Liver (tissue), 9 donors: Measurements from ENCODE around the gene UPK3B. TPM values are rescaled to one million over a fixed set of nuclear protein-coding genes. Genes with fewer than 3 reads are reported as not detected.
"Not testable (repeated sequence)": the region's sequence is repeated elsewhere in the genome, so short reads cannot be mapped to it uniquely, and the experiment has no call there.

Source experiments
- DNase-seq: peaks from one replicate; pipeline ENCODE4 v3.0.0-alpha.2; 2017; ENCODE audit warnings: low spot score
- H3K27ac ChIP-seq, 2 donors: one replicate each; pipeline ENCODE4 v1.7.0; 2013; ENCODE audit warnings: inconsistent platforms in 2 of 2, low read length in 2 of 2, control low read depth in 1 of 2, low read depth in 1 of 2, mild to moderate bottlenecking in 1 of 2
- H3K27me3 ChIP-seq, 4 donors: one replicate each; pipeline versions ENCODE4 v1.6.1 to v1.7.0; 2013; ENCODE audit warnings: low read length in 3 of 4, inconsistent platforms in 1 of 4, mild to moderate bottlenecking in 1 of 4, moderate library complexity in 1 of 4; ENCODE audit not compliant: control insufficient read depth in 4 of 4, insufficient read depth in 4 of 4
- H3K36me3 ChIP-seq, 4 donors: one replicate each; pipeline versions ENCODE4 v1.6.1 to v1.7.0; 2013; ENCODE audit warnings: low read length in 3 of 4, mild to moderate bottlenecking in 3 of 4, low read depth in 1 of 4, moderate library complexity in 1 of 4; ENCODE audit not compliant: control insufficient read depth in 4 of 4, insufficient read depth in 3 of 4
- H3K4me1 ChIP-seq, 4 donors: one replicate each; pipeline versions ENCODE4 v1.6.1 to v1.7.0; 2013; ENCODE audit warnings: low read length in 3 of 4, mild to moderate bottlenecking in 3 of 4, moderate library complexity in 1 of 4; ENCODE audit not compliant: control insufficient read depth in 4 of 4, insufficient read depth in 4 of 4
- H3K4me3 ChIP-seq, 3 donors: one replicate each; pipeline versions ENCODE4 v1.6.1 to v1.7.0; 2013; ENCODE audit warnings: low read length in 3 of 3, control low read depth in 1 of 3, low read depth in 1 of 3, mild to moderate bottlenecking in 1 of 3
- H3K9ac ChIP-seq, 2 donors: one replicate each; pipeline ENCODE4 v1.7.0; 2013; ENCODE audit warnings: low read length in 2 of 2, mild to moderate bottlenecking in 2 of 2, moderate library complexity in 2 of 2, control low read depth in 1 of 2, low read depth in 1 of 2
- H3K9me3 ChIP-seq, 4 donors: one replicate each; pipeline versions ENCODE4 v1.6.1 to v1.7.0; 2013; ENCODE audit warnings: low read length in 3 of 4; ENCODE audit not compliant: control insufficient read depth in 4 of 4
- ATF3 ChIP-seq: IDR thresholded peaks from 2 replicates; pipeline ENCODE4 v1.6.1; 2016; ENCODE audit warnings: antibody characterized with exemption
- CTCF ChIP-seq: fragments of 150-350 bp; IDR thresholded peaks from 2 replicates; pipeline ENCODE4 v1.5.1; 2017; ENCODE audit warnings: improper control_type of control experiment, low read depth, low read length; ENCODE audit not compliant: missing input control
- EGR1 ChIP-seq, 2 donors: IDR thresholded peaks; 2 replicates each; pipeline ENCODE4 v1.6.1; 2016 to 2018; ENCODE audit warnings: antibody characterized with exemption in 2 of 2, low read depth in 2 of 2
- FOXA1 ChIP-seq: IDR thresholded peaks from 2 replicates; pipeline ENCODE4 v1.6.1; 2016; ENCODE audit warnings: antibody characterized with exemption
- FOXA2 ChIP-seq: IDR thresholded peaks from 2 replicates; pipeline ENCODE4 v1.6.1; 2016; ENCODE audit warnings: antibody characterized with exemption
- GABPA ChIP-seq, 2 donors: IDR thresholded peaks in 1 of 2; conservative IDR thresholded peaks in 1 of 2; 2 replicates each; pipeline ENCODE4 v1.6.1; 2016; ENCODE audit warnings: antibody characterized with exemption in 2 of 2, mild to moderate bottlenecking in 1 of 2, moderate library complexity in 1 of 2
- HNF4A ChIP-seq, 2 donors: conservative IDR thresholded peaks; 2 replicates each; pipeline ENCODE4 v1.6.1; 2016; ENCODE audit warnings: antibody characterized with exemption in 2 of 2, mild to moderate bottlenecking in 2 of 2
- HNF4G ChIP-seq: IDR thresholded peaks from 2 replicates; pipeline ENCODE4 v1.6.1; 2016; ENCODE audit warnings: antibody characterized with exemption
- JUND ChIP-seq, 2 donors: IDR thresholded peaks; 2 replicates each; pipeline ENCODE4 v1.6.1; 2016; ENCODE audit warnings: antibody characterized with exemption in 2 of 2
- MAX ChIP-seq: IDR thresholded peaks from 2 replicates; pipeline ENCODE4 v1.6.1; 2016; ENCODE audit warnings: antibody characterized with exemption
- NR2F2 ChIP-seq: IDR thresholded peaks from 2 replicates; pipeline ENCODE4 v1.6.1; 2016; ENCODE audit warnings: antibody characterized with exemption
- RAD21 ChIP-seq, 2 donors: IDR thresholded peaks; 2 replicates each; pipeline ENCODE4 v1.6.1; 2016; ENCODE audit warnings: antibody characterized with exemption in 2 of 2, mild to moderate bottlenecking in 2 of 2
- REST ChIP-seq: IDR thresholded peaks from 2 replicates; pipeline ENCODE4 v1.6.1; 2016; ENCODE audit warnings: antibody characterized with exemption, mild to moderate bottlenecking
- RXRA ChIP-seq, 2 donors: IDR thresholded peaks; 2 replicates each; pipeline ENCODE4 v1.6.1; 2017 to 2018; ENCODE audit warnings: antibody characterized with exemption in 2 of 2, mild to moderate bottlenecking in 1 of 2
- SP1 ChIP-seq: IDR thresholded peaks from 2 replicates; pipeline ENCODE4 v1.6.1; 2018; ENCODE audit warnings: antibody characterized with exemption, mild to moderate bottlenecking
- TAF1 ChIP-seq: conservative IDR thresholded peaks from 2 replicates; pipeline ENCODE4 v1.6.1; 2016; ENCODE audit warnings: antibody characterized with exemption, mild to moderate bottlenecking
- YY1 ChIP-seq: IDR thresholded peaks from 2 replicates; pipeline ENCODE4 v1.6.1; 2016; ENCODE audit warnings: antibody characterized with exemption, mild to moderate bottlenecking
- whole genome bisulfite sequencing: extraction: QIAGEN DNeasy Blood & Tissue Kit; methylation state at CpG from one replicate; pipeline ENCODE4 v1.1.7; 2013; 5-methylcytosine and 5-hydroxymethylcytosine counted together
- polyA plus RNA-seq, 2 donors: library from polyadenylated mRNA; stranded (reverse) in 1 of 2; unstranded in 1 of 2; fragments of 200-250 nt in 1 of 2; fragments of >200 nt in 1 of 2; fragmentation: Nextera tagmentation in 1 of 2; extraction: Ambion mirVana in 1 of 2; gene quantifications; one replicate each; pipeline versions ENCODE4 v1.2.1 to v1.2.3, GENCODE V29; 2013 to 2015
- total RNA-seq, 2 donors: library from RNA; depleted of rRNA; stranded (reverse); fragments of >200 nt; gene quantifications; one replicate each; pipeline ENCODE4 v1.2.3, GENCODE V29; 2014
- TF ChIP-seq, protein P1 (sequence below): IDR thresholded peaks from 2 replicates; pipeline ENCODE4 v1.6.1; 2016; ENCODE audit warnings: antibody characterized with exemption
- donor health status: healthy.
- donor health status: healthy.
- donor health status: healthy.
- donor health status: healthy.
- donor health status: healthy.

UPK3B gene
- total and polyA plus RNA-seq, 4 donors = 0.08 to 0.42 (median 0.35) TPM

GRCh38 chr7:76503244-76503643 lies 7.1 kb upstream of the UPK3B start:
- 95% methylated on average over 12 of the region's 12 CpGs for WGBS
- not testable (repeated sequence) for H3K27me3 ChIP-seq, H3K9ac ChIP-seq, H3K4me3 ChIP-seq, H3K9me3 ChIP-seq, H3K4me1 ChIP-seq, H3K27ac ChIP-seq, DNase-seq
- H3K36me3 ChIP-seq = peaks cover 3 to 17% (median 7%) of the 10 kb centered on the region in 4 donors

- H3K36me3 ChIP-seq = peaks cover 3 to 17% (median 7%) of the 10 kb centered on the region in 4 donors
- not testable (repeated sequence) for H3K4me3 ChIP-seq, DNase-seq, H3K4me1 ChIP-seq, H3K9ac ChIP-seq, H3K27ac ChIP-seq, H3K9me3 ChIP-seq, H3K27me3 ChIP-seq
- 91% methylated on average over 23 of the region's 33 CpGs for WGBS
Measured at GRCh38 chr7:76504351-76505167, 5.8 kb upstream of the UPK3B start.

DNA sequence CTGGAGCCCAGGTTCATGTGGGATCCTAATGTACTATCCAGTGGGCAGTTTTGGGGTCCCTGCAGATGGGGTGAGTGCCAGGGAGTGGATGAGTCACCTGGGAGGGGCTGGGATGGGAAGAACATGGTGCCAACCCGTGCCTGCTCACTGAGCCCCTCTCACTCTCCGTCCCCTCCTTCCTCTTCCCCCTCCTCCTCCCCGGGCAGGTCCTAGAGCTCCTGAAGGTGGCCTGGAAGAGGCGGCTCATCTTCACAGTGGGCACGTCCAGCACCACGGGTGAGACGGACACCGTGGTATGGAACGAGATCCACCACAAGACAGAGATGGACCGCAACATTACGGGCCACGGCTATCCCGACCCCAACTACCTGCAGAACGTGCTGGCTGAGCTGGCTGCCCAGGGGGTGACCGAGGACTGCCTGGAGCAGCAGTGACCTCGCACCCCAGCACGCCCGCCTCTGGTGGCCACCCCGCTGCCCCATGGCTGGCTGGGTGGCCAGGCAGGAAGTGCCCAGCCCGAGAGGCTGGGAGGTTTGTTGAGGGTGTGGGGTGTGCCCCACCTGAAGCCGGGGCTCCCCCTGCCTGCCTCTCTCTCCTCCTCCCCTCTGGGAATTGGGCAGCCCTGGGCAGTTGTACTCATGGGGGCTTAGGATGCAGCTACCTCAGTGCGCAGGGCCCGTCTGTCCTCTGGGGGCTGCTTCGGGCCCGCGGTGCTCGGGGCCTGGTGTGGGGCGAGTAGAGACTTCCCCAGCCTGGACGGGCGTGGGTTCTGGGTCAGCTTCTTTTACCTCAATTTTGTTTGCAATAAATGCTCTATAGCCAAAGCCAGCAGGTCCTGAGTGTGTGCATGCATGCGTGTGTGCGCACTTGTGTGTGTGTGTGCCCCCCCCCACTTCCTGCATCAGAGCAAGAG lies 4.9 kb upstream of the UPK3B start:
- no peak overlapping the region for H3K27ac ChIP-seq
- H3K9me3 ChIP-seq = no peaks in the 10 kb centered on the region
- H3K36me3 ChIP-seq = peaks cover 3 to 17% (median 7%) of the 10 kb centered on the region in 4 donors
- TF ChIP-seq FOXA2 = no peak
- no peak for TF ChIP-seq ATF3
- no peak for TF ChIP-seq MAX
- no peak for TF ChIP-seq HNF4A (conservative IDR thresholded peaks at IDR 0.05)
- no peak for TF ChIP-seq EGR1 (IDR thresholded peaks at IDR 0.05; ENCODE audit: low read depth in 2 of 2)
- TF ChIP-seq GABPA (IDR thresholded peaks at IDR 0.05 in 1 of 2, conservative IDR thresholded peaks at IDR 0.05 in 1 of 2) = no peak
- no peak for TF ChIP-seq JUND (IDR thresholded peaks at IDR 0.05)
- TF ChIP-seq RAD21 (IDR thresholded peaks at IDR 0.05) = no peak
- TF ChIP-seq RXRA (IDR thresholded peaks at IDR 0.05) = no peak
- TF ChIP-seq REST = no peak
- TF ChIP-seq YY1 = no peak
- TF ChIP-seq HNF4G = no peak
- TF ChIP-seq, protein P1, sequence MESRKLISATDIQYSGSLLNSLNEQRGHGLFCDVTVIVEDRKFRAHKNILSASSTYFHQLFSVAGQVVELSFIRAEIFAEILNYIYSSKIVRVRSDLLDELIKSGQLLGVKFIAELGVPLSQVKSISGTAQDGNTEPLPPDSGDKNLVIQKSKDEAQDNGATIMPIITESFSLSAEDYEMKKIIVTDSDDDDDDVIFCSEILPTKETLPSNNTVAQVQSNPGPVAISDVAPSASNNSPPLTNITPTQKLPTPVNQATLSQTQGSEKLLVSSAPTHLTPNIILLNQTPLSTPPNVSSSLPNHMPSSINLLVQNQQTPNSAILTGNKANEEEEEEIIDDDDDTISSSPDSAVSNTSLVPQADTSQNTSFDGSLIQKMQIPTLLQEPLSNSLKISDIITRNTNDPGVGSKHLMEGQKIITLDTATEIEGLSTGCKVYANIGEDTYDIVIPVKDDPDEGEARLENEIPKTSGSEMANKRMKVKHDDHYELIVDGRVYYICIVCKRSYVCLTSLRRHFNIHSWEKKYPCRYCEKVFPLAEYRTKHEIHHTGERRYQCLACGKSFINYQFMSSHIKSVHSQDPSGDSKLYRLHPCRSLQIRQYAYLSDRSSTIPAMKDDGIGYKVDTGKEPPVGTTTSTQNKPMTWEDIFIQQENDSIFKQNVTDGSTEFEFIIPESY = no peak
- TF ChIP-seq SP1 = no peak
- TF ChIP-seq NR2F2 = no peak
- TF ChIP-seq TAF1 = no peak
- TF ChIP-seq FOXA1 = no peak
- TF ChIP-seq CTCF = no peak
- H3K4me1 ChIP-seq = peaks cover 0 to under 1% (median 0%) of the 10 kb centered on the region in 4 donors
- H3K9ac ChIP-seq = no peak overlapping the region
- H3K27me3 ChIP-seq = no peaks in the 10 kb centered on the region
- no peak overlapping the region for H3K4me3 ChIP-seq
- no peak for DNase-seq
- WGBS = 96% methylated on average over 32 of the region's 32 CpGs
